Activated naive CD8-positive, alpha-beta T cell treated with anti-CD3 and anti-CD28 coated beads, Interleukin-2, amount 10 ng/mL, durations not matched to agents 7 days and 5 days (primary cell): ENCODE data around the gene TGFA. TPM values are rescaled to one million over a fixed set of nuclear protein-coding genes. Genes with fewer than 3 reads are reported as not detected.

ENCODE experiments used
- ATAC-seq: fragments of 150-1000 bp; cut with Tn5 transposase; one replicate; pipeline ENCODE4 v1.10.0; 2021; ENCODE audit warnings: low read depth, moderate library complexity
- POLR2A ChIA-PET: fragments of 350-600 bp; sonication (Branson Sonifier 250); formaldehyde crosslinking; loops from one replicate; lab custom pipeline; 2021; ENCODE audit warnings: antibody characterized with exemption; lab: Charles Lee
- DNase-seq: peaks from one replicate; pipeline ENCODE4 v3.0.0; 2021
- H3K27ac Mint-ChIP-seq: one replicate; pipeline ENCODE4 v1.8.0; 2022; ENCODE audit warnings: mild to moderate bottlenecking, mixed read lengths
- H3K27me3 Mint-ChIP-seq: one replicate; pipeline ENCODE4 v1.8.0; 2022; ENCODE audit warnings: mild to moderate bottlenecking, moderate library complexity, mixed read lengths
- H3K36me3 Mint-ChIP-seq: one replicate; pipeline ENCODE4 v1.8.0; 2021; ENCODE audit warnings: mild to moderate bottlenecking, mixed read lengths
- H3K4me1 Mint-ChIP-seq: one replicate; pipeline ENCODE4 v1.8.0; 2021; ENCODE audit warnings: mixed read lengths
- H3K4me3 Mint-ChIP-seq: one replicate; pipeline ENCODE4 v1.8.0; 2022; ENCODE audit warnings: mild to moderate bottlenecking, moderate library complexity, mixed read lengths
- H3K9me3 Mint-ChIP-seq: one replicate; pipeline ENCODE4 v1.8.0; 2021; ENCODE audit warnings: mixed read lengths
- total RNA-seq, 2 experiments: library from RNA; stranded (reverse); gene quantifications; one replicate each; pipeline ENCODE4 v1.2.3, GENCODE V29; 2021

TGFA gene
- total RNA-seq, 2 experiments from 2014 or later, result 0.86 to 1.0 TPM

GRCh38 chr2:70548233-70548632, 5.4 kb downstream of the TGFA start:
- ATAC-seq (no peak), DNase-seq (no peak)
- H3K27ac Mint-ChIP-seq, result no peak overlapping the region
- no peak overlapping the region for H3K4me3 Mint-ChIP-seq
- H3K9me3 Mint-ChIP-seq, result no peaks in the 10 kb centered on the region
- POLR2A ChIA-PET, result no interaction called here
- no peaks in the 10 kb centered on the region for H3K36me3 Mint-ChIP-seq
- peaks cover 40% of the 10 kb centered on the region for H3K27me3 Mint-ChIP-seq
- peaks cover 15% of the 10 kb centered on the region for H3K4me1 Mint-ChIP-seq

- Mint-ChIP-seq H3K4me3 (no peak overlapping the region), H3K36me3 (no peaks in the 10 kb centered on the region), H3K27me3 (peaks cover 26% of the 10 kb centered on the region), H3K9me3 (no peaks in the 10 kb centered on the region), H3K4me1 (peaks cover 3% of the 10 kb centered on the region), H3K27ac (no peak overlapping the region)
- DNase-seq (no peak), ATAC-seq (no peak)
- POLR2A ChIA-PET, result no interaction called here
Observed at GRCh38 chr2:70546885-70547284, 6.7 kb downstream of the TGFA start.

GRCh38 chr2:70546376-70546775, 7.2 kb downstream of the TGFA start:
- Mint-ChIP-seq H3K27me3 (peaks cover 23% of the 10 kb centered on the region), H3K27ac (no peak overlapping the region), H3K36me3 (no peaks in the 10 kb centered on the region), H3K4me1 (peaks cover 3% of the 10 kb centered on the region), H3K4me3 (no peak overlapping the region), H3K9me3 (no peaks in the 10 kb centered on the region)
- POLR2A ChIA-PET, result no interaction called here
- DNase-seq, result no peak
- no peak for ATAC-seq

DNA sequence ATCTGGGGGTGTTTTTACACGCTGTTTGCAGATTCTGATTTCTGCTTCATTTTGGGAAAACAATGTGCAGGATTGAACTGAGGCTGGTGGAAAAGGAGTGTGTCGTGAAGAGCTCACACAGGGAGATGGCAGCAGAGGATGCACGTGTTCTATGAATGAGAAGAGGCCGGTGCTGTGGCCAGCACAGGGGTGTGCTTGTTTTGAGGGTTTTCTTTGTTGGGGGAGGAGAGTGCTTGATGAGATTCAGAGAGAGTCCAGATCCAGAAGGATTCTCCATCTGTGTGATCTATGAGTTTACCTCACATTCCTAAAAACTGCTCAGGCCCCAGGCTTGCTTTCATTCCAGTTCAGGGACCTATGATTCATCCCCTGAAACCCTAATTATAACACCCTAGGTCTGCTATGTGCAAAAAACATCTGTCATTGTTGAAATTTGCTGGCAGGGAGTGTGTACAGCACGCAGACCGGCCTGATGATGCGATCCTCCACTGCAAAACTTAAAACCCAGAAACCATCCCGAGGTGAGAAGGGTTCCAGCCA, 12.1 kb downstream of the TGFA start:
- no peak overlapping the region for H3K4me3 Mint-ChIP-seq
- peaks cover 19% of the 10 kb centered on the region for H3K27me3 Mint-ChIP-seq
- H3K4me1 Mint-ChIP-seq, result no peaks in the 10 kb centered on the region
- no peaks in the 10 kb centered on the region for H3K36me3 Mint-ChIP-seq
- H3K9me3 Mint-ChIP-seq, result peaks cover 5% of the 10 kb centered on the region
- POLR2A ChIA-PET, result no interaction called here
- DNase-seq (no peak), ATAC-seq (no peak)
- H3K27ac Mint-ChIP-seq, result no peak overlapping the region

DNA sequence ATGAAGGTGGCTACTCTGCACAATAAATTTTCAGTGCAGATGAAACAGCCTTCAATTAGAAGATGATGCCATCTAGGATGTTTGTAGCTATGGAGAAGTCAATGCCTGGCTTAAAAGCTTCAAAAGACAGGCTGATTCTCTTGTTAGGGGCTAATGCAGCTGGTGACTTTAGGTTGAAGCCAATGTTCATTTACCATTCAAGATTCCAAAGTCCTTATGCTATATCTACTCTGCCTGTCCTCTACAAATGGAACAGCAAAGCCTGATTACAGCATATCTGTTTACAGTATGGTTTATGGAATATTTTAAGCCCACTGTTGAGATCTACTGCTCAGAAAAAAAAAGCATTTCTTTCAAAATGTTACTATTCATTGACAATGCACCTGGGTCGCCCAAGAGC, 15.8 kb downstream of the TGFA start:
- POLR2A ChIA-PET, result no interaction called here
- DNase-seq, result no peak
- no peak overlapping the region for H3K27ac Mint-ChIP-seq
- peaks cover 11% of the 10 kb centered on the region for H3K27me3 Mint-ChIP-seq
- no peaks in the 10 kb centered on the region for H3K4me1 Mint-ChIP-seq
- no peak for ATAC-seq
- no peak overlapping the region for H3K4me3 Mint-ChIP-seq
- H3K9me3 Mint-ChIP-seq, result peaks cover 9% of the 10 kb centered on the region
- no peaks in the 10 kb centered on the region for H3K36me3 Mint-ChIP-seq

DNA sequence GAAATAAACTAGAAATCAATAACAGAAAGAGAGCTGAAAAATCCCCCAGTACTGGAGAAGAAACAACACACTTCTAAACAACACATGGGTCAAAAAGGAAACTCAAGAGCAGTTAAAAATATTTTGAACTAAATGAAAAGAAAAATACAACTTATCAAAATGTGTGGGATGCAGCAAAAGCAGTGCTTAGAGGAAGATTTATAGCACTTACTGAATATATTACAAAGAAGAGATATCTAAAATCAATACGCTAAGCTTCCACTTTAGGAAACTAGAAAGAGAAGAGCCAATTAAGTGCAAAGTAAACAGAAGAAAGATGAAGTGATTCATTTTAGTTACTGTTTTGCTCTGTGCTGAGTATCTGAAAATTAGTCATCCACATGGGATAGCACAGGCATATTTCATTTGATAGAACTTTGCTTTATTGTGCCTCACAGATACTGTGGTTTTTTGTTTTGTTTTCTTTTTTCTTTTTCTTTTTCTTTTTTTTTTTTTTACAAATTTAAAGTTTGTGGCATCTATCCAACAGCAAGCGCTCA, 17.0 kb downstream of the TGFA start:
- Mint-ChIP-seq H3K4me1 (peaks cover 2% of the 10 kb centered on the region), H3K27ac (no peak overlapping the region), H3K27me3 (peaks cover 11% of the 10 kb centered on the region), H3K9me3 (peaks cover 10% of the 10 kb centered on the region), H3K36me3 (peaks cover under 1% of the 10 kb centered on the region), H3K4me3 (no peak overlapping the region)
- POLR2A ChIA-PET, result no interaction called here
- DNase-seq (no peak), ATAC-seq (no peak)

DNA sequence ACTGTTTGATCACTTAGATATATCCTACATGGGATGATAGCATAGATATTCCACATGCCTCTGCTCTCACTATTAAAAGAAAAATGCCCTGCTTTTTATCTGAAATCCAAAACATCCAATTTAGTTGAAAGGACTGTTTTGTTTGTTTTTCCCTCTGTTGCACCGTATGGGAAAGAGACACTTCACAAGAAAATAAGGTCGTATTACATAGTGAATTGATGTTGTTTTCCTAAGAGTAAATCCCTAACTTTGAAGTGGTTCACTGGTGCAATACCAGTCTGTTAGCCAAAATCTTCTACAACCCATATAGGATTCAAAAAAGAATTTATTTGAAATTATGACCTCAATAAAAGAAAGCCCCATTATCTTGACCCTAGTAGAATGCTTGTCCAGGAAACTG, 18.1 kb downstream of the TGFA start:
- no peak for DNase-seq
- POLR2A ChIA-PET, result no interaction called here
- ATAC-seq, result no peak
- Mint-ChIP-seq H3K36me3 (peaks cover 3% of the 10 kb centered on the region), H3K27ac (no peak overlapping the region), H3K4me3 (no peak overlapping the region), H3K4me1 (peaks cover 5% of the 10 kb centered on the region), H3K9me3 (peaks cover 13% of the 10 kb centered on the region), H3K27me3 (peaks cover 12% of the 10 kb centered on the region)

- peaks cover 5% of the 10 kb centered on the region for H3K4me1 Mint-ChIP-seq
- H3K27me3 Mint-ChIP-seq, result peaks cover 12% of the 10 kb centered on the region
- POLR2A ChIA-PET, result no interaction called here
- ATAC-seq, result no peak
- no peak overlapping the region for H3K4me3 Mint-ChIP-seq
- no peak for DNase-seq
- no peak overlapping the region for H3K27ac Mint-ChIP-seq
- peaks cover 13% of the 10 kb centered on the region for H3K9me3 Mint-ChIP-seq
- peaks cover 3% of the 10 kb centered on the region for H3K36me3 Mint-ChIP-seq
Observed at GRCh38 chr2:70534183-70534836, 19.3 kb downstream of the TGFA start.

DNA sequence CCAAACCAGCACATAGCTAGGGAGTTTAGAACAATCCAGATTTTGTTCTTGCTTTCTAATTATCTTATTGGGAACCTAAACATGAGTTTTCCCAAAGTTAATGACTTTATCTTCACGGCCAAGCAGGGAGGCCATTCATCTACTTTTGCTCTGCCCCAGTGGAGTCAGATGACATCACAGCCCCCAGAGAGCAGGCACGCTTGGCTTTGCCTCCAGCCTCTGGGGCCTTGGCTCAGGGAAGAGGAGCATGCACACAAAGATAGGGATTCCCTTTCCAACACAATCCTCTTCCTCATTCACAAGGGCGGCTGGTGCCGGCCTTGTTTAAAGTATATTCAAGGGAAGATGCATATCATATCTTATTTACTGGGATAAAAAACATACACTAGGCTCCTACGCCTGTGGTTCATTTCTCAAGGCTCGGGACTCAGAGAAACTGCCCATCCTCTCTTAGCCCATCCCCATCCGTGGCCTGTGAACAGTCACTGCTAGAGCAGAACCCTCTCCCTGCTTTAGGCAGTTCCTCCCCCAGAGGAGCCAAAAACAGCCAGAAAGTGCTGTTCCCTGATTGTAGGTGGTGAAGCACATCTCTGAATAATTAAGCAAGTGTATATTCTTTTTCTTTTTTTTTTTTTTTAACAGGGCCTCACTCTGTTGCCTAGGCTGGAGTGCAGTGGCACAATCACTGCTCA, 21.2 kb downstream of the TGFA start:
- peaks cover 5% of the 10 kb centered on the region for H3K4me1 Mint-ChIP-seq
- ATAC-seq (no peak), DNase-seq (no peak)
- no peak overlapping the region for H3K27ac Mint-ChIP-seq
- peaks cover 3% of the 10 kb centered on the region for H3K36me3 Mint-ChIP-seq
- no peak overlapping the region for H3K4me3 Mint-ChIP-seq
- POLR2A ChIA-PET, result no interaction called here
- H3K27me3 Mint-ChIP-seq, result peaks cover 7% of the 10 kb centered on the region
- peaks cover 11% of the 10 kb centered on the region for H3K9me3 Mint-ChIP-seq

GRCh38 chr2:70531419-70532086, 22.1 kb downstream of the TGFA start:
- DNase-seq (no peak), ATAC-seq (no peak)
- Mint-ChIP-seq H3K4me3 (no peak overlapping the region), H3K27ac (no peak overlapping the region), H3K4me1 (peaks cover 5% of the 10 kb centered on the region), H3K9me3 (peaks cover 8% of the 10 kb centered on the region), H3K27me3 (peaks cover 11% of the 10 kb centered on the region), H3K36me3 (peaks cover 3% of the 10 kb centered on the region)
- POLR2A ChIA-PET, result no interaction called here

DNA sequence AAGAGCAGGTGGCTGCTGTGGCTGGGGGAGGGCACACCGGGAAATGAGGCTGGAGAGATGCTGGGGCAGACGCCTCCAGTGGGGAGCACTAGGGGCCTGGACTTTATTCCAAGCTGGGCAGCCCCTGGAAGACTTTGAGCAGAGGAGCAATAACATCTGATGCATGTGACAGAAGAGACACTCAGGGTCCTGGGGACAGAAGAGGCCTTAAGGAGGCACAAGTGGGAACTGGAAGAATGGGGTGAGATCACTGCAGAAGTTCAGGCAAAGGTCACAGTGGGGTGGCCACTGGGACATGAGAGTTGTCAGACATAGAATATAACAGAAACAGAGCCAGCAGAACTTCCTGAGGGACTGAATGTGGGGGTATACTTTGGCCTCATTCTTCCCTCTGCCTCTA, 24.0 kb downstream of the TGFA start:
- ATAC-seq (no peak), DNase-seq (no peak)
- Mint-ChIP-seq H3K27ac (no peak overlapping the region), H3K36me3 (peaks cover 3% of the 10 kb centered on the region), H3K4me1 (peaks cover 11% of the 10 kb centered on the region), H3K9me3 (peaks cover 4% of the 10 kb centered on the region), H3K4me3 (no peak overlapping the region), H3K27me3 (peaks cover 13% of the 10 kb centered on the region)
- POLR2A ChIA-PET, result no interaction called here

DNA sequence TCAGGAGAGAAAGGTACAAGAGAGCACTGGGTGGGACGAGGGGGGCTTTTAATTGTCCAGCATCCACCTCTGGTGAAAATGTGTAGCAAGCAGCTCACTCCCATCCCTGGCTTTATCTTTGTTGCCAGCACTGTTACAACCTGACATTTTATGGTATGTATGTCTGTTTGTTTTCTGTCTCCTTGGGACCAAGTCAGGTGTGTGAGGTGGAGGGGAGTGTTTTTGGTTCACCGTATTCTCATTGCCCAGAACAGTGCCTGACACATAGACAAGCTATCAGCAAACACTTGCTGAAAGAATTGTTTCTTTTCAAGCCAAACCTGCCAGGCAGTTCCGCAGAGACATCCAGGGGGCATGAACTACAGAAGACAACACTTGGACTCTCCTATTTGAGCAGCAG, 24.7 kb downstream of the TGFA start:
- peaks cover 4% of the 10 kb centered on the region for H3K9me3 Mint-ChIP-seq
- peaks cover 3% of the 10 kb centered on the region for H3K36me3 Mint-ChIP-seq
- H3K4me3 Mint-ChIP-seq, result no peak overlapping the region
- no peak for DNase-seq
- H3K27me3 Mint-ChIP-seq, result peaks cover 9% of the 10 kb centered on the region
- H3K4me1 Mint-ChIP-seq, result peaks cover 17% of the 10 kb centered on the region
- H3K27ac Mint-ChIP-seq, result no peak overlapping the region
- POLR2A ChIA-PET, result no interaction called here
- ATAC-seq, result no peak

DNA sequence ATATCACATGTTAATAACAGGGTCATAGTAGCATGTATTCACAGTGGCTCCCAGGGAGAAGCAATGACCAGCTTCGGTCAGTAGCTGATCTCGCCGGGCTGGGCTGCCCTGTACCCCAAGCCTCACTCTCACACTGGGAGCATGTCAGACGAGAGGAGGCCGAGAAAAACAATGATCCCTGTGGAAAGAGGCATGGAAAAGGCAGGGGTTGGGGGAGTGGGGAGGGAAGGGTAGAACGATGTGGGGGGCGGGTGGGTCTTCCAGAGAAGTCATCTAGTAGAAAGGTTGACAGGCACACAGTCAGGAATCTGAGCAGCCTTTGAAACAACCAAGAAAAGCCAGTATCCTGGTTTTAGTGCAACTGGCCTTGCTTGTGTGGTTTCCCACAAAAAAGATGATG, 25.4 kb downstream of the TGFA start:
- H3K9me3 Mint-ChIP-seq, result peaks cover 4% of the 10 kb centered on the region
- POLR2A ChIA-PET, result no interaction called here
- no peak overlapping the region for H3K4me3 Mint-ChIP-seq
- ATAC-seq, result no peak
- peaks cover 24% of the 10 kb centered on the region for H3K4me1 Mint-ChIP-seq
- H3K27me3 Mint-ChIP-seq, result peaks cover 9% of the 10 kb centered on the region
- H3K27ac Mint-ChIP-seq, result no peak overlapping the region
- no peak for DNase-seq
- H3K36me3 Mint-ChIP-seq, result peaks cover 3% of the 10 kb centered on the region
